SK-N-SH treated with all-trans-retinoic acid at 6 μM for 48 hours (cell line): Measurements from ENCODE around the gene PDGFA.

Experiments used
- ARNTL ChIP-seq: fragments of 450-650 bp; formaldehyde crosslinking; IDR thresholded peaks from 2 replicates; pipeline ENCODE4 v1.5.0; 2020; ENCODE audit warnings: low read depth, mild to moderate bottlenecking, moderate library complexity, borderline replicate concordance
- PPARA ChIP-seq: fragments of 250-450 bp; sonication (Bioruptor Pico); IDR thresholded peaks from 2 replicates; pipeline ENCODE4 v1.5.0; 2020; ENCODE audit warnings: mild to moderate bottlenecking, borderline replicate concordance
- ZFP30 ChIP-seq: fragments of 450-650 bp; formaldehyde crosslinking; IDR thresholded peaks from 2 replicates; pipeline ENCODE4 v1.5.0; 2022; ENCODE audit warnings: mild to moderate bottlenecking, moderate library complexity
- ZNF565 ChIP-seq: fragments of 450-650 bp; formaldehyde crosslinking; conservative IDR thresholded peaks from 2 replicates; pipeline ENCODE4 v1.5.0; 2020; ENCODE audit warnings: low read depth, mild to moderate bottlenecking, moderate library complexity
- TF ChIP-seq, protein P1 (sequence below): fragments of 250-450 bp; sonication (Bioruptor Pico); IDR thresholded peaks from 2 replicates; pipeline ENCODE4 v1.5.1; 2020; ENCODE audit warnings: low read depth, mild to moderate bottlenecking, moderate library complexity
- TF ChIP-seq, protein P2 (sequence below): fragments of 250-450 bp; sonication (Bioruptor Pico); IDR thresholded peaks from 2 replicates; pipeline ENCODE4 v1.8.0; 2020; ENCODE audit warnings: mild to moderate bottlenecking, moderate library complexity, borderline replicate concordance

DNA sequence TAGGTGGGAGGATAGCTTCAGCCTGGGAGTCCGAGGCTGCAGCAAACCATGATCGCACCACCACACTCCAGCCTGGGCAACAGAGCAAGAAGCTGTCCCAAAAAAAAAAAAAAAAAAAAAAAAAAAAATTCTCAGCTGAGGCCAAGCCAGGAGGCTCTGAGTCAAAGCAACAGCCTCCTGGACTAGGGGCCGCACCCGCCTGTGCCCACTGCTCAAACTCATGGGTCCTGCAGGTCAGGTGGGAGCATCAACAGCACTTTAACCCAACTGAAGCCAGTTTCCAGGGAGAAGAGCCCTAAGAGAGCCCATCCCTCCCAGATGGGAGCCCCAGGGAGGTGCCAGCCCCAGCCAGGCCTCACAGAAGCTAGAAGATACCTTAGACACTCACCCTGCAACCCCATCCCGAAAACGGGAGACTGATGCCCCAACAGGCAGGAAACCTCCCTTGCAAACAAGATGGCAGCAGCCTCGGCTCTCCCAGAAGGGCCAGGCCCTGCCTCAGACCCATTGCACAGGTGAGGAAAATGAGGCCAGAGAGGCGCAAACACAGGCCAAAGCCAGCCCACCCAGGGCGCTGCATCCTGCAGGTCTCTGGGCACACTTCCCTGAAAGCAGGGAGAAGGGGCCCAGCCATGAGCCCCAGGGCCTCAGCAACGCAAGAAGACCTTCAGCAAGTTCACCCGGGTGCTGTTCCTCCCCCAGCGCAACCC lies 11.0 kb downstream of the PDGFA start:
- TF ChIP-seq ZFP30 (CRISPR knock-in tag): no peak
- TF ChIP-seq ZNF565 (CRISPR knock-in tag): no peak
- no peak for TF ChIP-seq ARNTL (CRISPR knock-in tag)
- TF ChIP-seq, protein P1, sequence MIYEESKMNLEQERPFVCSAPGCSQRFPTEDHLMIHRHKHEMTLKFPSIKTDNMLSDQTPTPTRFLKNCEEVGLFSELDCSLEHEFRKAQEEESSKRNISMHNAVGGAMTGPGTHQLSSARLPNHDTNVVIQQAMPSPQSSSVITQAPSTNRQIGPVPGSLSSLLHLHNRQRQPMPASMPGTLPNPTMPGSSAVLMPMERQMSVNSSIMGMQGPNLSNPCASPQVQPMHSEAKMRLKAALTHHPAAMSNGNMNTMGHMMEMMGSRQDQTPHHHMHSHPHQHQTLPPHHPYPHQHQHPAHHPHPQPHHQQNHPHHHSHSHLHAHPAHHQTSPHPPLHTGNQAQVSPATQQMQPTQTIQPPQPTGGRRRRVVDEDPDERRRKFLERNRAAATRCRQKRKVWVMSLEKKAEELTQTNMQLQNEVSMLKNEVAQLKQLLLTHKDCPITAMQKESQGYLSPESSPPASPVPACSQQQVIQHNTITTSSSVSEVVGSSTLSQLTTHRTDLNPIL (CRISPR knock-in tag): no peak
- TF ChIP-seq, protein P2, sequence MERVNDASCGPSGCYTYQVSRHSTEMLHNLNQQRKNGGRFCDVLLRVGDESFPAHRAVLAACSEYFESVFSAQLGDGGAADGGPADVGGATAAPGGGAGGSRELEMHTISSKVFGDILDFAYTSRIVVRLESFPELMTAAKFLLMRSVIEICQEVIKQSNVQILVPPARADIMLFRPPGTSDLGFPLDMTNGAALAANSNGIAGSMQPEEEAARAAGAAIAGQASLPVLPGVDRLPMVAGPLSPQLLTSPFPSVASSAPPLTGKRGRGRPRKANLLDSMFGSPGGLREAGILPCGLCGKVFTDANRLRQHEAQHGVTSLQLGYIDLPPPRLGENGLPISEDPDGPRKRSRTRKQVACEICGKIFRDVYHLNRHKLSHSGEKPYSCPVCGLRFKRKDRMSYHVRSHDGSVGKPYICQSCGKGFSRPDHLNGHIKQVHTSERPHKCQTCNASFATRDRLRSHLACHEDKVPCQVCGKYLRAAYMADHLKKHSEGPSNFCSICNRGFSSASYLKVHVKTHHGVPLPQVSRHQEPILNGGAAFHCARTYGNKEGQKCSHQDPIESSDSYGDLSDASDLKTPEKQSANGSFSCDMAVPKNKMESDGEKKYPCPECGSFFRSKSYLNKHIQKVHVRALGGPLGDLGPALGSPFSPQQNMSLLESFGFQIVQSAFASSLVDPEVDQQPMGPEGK (CRISPR knock-in tag): no peak
- TF ChIP-seq PPARA (CRISPR knock-in tag): no peak
